ENCODE data around the gene CBLB.

Gene CBLB

DNA sequence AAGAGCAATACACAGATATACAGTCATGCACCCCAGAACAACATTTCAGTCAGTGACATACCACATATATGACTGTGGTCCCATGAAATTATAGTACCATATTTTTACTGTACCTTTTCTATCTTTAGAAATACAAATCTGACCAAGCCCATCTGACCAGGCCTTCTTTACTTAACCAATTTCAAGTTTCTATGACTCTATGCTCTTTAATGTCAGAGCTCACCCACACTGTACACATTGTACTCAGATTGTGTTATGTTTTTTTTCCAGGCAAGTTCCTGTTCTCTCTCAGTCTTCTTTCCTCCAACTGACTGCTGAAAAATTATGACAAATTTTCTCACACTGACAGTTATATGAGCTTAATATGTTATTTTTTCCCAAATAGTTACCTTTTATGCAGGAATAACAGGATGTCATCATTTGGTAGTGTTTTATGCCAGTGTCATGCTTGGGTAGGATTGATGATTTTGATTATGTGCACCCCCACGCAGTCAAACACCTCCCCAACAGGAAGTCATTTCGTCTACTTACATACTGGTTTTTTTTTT is 8.0 kb upstream of the CBLB start:
- DNase-seq (ENCODE audit: extremely low read depth in 1 of 2, low read depth in 1 of 2): no peak

DNA sequence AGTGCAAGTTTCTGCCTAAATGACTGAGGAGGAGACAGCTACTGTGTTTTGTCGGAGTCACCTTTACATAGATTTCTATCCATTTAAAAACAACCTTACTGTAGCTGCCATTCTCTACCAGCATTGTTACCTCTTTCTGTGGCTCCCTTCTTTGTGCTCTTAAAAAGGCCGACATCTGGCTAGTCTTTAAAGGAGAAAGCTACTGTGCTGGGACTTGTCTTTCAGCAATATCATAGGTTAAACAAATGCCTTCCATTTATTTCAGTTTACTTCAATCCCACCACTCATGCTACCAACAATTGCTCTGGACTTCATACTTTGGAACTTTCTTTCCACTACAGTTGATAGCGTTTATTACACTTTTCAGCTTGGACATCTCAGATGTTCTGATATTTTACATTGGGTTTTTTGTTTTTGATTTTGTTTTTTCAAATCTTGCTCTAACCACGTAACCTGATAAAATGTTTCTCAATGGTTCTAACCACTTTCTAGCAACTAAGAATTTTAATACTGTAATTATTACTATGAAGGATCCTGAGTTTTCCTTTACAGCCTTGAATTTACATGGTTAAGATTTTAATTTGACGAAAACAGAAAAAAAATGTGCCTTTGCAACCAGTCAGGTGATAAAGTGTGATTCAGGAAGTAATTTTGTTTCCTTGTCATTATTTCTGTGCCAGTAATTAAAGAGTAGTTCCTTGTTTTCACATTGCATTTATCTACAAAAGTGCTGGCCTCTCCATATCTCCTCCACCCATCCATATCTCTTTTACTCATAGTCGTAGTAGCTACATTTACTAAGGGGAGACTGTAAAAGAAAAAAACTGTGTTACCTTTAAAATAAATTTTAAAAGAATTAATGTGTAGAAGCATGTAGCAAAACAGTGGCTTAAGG is 1.3 kb upstream of the CBLB start:
- no peak for DNase-seq (ENCODE audit: extremely low read depth in 1 of 2, low read depth in 1 of 2)

DNA sequence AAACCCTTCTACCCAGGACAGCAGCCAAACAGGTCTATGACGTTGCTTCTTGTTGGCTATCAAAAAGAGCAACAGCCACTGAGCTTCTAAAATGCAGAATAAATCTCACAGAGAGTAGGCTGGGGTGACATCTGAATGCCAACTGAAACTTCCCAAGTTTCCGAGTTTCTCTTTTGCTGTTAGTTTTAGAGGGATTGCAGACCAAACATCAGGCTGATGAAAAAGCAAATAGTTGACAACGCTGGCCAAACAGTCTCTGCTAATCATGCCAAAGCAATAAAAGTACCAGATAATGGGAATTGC is 670 bp upstream of the CBLB start:
- no peak for DNase-seq (ENCODE audit: extremely low read depth in 1 of 2, low read depth in 1 of 2)

DNA sequence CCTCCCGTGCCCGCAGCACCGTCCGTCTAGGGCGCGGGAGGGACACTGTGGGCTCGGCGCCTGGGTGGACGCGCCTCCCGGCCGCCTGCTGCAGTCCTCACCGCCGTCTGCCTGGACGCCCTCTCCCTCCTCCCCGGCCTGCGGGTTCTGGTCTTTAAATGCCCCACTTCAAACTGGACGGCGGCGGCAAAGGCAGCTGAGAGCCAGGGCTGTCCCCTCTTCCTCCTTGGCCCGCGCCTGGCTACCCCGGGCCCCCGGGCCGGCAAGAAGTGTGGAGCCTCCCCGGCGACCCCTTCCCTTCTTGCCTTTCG is 426 bp downstream of the CBLB start:
- no peak for DNase-seq (ENCODE audit: extremely low read depth in 1 of 2, low read depth in 1 of 2)

DNA sequence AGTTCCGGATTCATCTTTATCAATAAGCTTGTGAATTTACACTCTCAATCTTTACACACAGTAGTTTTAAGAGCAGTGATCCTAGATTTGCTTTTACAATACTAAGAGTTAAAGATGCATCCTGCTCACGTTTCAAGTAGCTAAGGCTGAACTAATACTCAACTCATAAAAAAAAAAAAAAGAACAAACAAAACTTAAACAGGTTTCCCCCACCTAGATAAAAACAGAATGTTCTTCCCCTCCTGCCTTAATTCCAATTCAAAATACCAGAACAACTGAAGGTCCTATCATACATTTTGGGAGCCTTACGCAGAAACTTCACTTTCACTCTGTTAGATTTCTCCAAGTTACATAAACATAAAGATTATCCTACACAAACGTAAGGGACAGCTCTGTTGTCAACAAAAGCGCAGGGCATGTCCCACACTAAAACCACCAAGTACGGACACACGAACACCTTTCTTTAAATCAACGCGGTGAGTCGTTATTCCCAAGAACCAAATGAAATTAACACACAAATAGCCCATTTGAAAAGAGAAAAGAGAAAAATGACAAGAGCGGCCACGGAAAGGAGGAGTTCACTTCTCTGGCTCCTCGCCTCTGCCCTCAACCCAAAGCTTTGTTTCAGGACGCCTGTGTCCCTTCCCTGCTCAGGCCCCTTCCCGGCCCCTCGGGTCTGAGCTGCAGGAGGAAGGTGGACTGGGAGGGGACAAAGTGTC is 941 bp downstream of the CBLB start:
- DNase-seq (ENCODE audit: extremely low read depth in 1 of 2, low read depth in 1 of 2): no peak

DNA sequence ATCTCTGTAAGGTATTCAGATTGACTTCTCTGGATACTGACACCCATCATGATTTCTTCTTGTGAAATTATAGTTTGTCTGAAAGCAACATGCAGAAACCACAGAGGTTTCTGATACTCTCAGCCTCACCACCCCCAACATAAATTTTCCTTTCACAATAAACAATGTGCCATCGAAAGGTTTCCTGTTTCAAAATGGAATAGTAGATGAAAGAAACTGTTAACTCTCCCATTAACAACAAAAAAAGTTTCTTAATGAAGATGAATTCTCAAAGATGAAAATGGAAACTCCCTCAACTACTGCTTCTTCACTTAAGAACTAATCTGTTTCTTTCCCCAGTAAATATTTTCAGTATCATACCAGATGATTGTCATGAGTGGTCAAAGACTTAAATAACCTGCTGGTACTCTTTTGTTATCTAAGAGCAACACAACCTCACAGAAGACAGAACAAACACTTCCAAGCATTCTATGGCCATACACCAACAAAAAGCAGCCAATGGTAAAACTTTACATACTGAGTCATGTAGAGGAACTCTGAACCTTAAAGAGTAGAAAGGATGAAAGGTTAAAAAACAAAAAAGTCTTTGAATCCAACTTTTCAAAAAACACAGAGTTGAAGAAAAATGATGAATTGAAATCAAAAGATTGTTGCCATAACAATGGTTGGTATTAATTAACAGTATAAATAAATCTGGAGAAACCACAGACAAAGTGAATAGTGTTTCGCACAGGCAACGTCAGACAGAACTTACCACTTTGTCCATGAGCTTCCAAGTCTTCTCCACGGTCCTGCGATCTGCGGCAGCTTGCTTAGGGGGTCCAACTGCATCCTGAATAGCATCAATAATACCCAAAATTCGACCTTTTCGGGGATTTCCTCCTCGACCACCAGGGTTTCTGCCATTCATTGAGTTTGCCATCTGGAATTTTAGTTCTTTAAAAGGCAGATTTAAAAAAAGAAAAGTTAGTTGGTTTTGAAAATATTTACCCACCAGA is 1.9 kb downstream of the CBLB start:
- no peak for DNase-seq (ENCODE audit: extremely low read depth in 1 of 2, low read depth in 1 of 2)

DNA sequence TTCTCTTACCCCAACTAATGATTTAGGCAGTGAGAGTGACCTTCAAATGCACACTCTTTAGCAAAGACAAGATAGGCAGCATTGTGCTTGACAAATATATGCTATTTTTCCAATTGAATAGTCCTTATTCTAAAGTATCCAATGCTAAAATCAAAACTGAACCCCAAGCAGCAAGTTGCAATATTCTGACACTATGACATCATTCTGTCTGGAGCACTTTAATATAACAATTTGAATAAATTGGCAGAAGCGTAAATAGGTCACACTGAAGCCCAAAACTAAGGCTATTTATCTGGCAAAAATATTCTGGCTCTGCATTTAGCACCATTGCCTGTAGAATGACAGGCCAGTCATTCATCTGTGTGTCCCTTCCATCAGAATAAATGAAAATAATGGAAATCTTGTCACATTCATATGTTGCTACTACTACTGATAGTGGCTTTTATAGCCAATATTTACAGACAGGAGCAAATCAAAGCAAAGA is 2.9 kb downstream of the CBLB start:
- no peak for DNase-seq (ENCODE audit: extremely low read depth in 1 of 2, low read depth in 1 of 2)

DNA sequence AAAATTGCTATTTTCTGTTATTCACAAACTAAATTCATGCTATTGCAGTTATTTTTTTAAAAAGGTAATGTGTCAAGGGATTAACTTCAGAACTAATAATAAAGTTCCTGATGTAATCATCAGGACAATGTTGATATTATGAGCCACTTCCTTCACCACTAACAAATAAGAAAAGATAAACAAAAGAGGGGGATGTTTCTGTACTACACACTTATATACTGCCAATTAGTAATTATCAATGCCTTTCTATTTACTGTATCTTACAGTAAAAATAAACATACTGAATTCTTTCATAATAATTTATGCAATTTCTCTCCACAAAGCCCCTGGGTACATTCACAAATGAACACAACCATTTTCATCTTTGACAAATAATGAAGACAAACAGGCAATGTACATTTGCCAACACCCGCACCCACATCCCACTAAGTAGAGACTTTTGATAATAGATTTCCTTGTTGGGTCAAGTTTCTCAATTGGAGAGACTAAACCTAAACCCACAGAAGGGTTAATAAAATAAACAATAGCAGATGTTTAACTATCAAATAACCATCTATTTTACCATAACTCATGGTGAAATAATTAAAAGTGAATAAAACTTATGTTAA is 3.7 kb downstream of the CBLB start:
- DNase-seq (ENCODE audit: extremely low read depth in 1 of 2, low read depth in 1 of 2): no peak

DNA sequence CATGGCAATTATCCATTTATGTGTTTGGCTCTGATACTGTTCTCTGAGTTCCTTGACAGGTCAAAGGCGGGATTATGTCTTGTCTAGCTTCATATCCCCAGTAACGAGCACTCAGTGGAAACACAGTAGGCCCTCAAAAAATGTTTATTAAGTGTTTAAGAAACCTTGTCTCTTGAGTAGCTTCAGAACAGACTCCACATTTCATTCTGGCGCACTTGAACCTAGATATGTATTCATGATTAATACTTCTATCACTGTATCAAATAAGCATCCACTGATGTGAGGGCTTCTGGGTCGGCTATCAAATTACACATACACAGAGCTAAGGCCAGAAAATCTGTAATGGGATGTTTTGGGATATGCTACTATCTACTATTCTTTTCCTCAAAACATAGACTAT is 4.6 kb downstream of the CBLB start:
- DNase-seq (ENCODE audit: extremely low read depth in 1 of 2, low read depth in 1 of 2): no peak

DNA sequence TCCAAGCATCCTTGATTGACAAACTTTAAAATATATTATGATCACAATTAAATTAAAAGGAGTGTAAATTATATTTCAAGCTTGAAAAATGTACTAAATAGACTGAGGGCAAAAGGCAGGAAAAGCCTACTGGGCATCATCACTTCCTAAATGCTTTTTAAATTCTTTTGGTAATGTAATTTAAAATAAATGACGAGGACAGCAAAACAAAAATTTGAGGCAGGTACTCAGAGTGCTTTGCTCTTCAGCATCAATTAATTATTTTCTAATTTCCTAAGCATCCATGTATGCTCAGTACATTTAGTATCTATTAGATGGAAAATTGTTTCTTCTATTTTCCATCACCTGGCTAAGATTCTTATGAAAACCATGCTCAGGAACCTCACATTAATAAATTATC is 5.2 kb downstream of the CBLB start:
- no peak for DNase-seq (ENCODE audit: extremely low read depth in 1 of 2, low read depth in 1 of 2)

DNA sequence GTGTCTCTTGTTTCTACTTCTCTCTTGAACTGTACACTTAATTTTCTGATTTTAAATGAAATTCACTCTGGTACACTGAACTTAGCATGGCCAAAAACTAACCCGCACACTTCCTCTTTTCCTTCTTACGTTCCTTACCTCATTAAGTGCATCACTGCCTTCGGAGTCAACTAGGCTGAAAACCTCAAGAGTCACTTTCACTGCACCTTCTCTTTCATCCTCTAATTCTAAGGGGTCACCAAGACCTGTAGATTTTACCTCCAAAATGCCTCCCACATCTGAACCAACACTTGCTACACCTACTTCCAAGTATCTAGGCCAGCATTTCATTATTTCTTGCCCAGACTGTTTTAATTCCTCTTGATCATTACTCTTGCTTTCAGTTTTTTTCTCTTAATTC is 6.6 kb downstream of the CBLB start:
- DNase-seq (ENCODE audit: extremely low read depth in 1 of 2, low read depth in 1 of 2): no peak

DNA sequence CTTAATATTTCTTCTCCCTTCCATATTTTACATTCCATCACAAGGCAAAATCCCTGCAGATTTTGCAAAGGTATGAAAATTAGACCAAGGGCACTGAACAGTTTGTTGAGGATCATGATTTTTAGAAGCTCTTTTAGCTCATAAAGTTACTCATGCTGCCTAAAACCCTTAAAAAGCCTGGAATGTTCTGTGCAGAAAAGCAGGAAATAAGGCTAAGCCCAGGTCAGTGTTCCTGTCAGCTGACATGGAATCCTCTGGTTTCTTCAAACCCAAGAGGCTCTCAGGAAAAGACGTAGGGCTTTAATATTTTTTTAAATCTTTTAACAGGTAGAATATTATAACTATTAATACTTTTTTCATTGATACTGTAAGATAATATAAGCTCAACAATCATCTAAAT is 8.2 kb downstream of the CBLB start:
- DNase-seq (ENCODE audit: extremely low read depth in 1 of 2, low read depth in 1 of 2): no peak

DNA sequence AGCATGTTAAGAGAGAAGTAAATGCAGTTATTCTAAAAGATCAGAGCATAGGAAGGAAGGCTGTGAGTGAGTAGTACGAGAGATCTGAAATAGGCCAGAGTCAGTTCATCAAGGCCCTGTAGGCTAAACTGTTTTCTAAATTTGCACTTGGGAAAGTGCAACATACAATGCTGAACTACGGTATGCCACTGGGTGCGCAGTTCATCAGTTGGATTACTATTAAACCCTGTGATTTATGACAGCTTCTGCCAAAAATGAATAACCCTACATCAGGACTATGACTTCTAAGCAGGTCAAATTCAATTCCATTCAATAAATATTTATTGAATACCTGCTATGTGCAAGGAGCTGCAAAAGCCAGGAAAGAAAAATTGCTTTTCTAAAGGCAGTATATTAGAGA is 10.8 kb downstream of the CBLB start:
- no peak for DNase-seq (ENCODE audit: extremely low read depth in 1 of 2, low read depth in 1 of 2)

DNA sequence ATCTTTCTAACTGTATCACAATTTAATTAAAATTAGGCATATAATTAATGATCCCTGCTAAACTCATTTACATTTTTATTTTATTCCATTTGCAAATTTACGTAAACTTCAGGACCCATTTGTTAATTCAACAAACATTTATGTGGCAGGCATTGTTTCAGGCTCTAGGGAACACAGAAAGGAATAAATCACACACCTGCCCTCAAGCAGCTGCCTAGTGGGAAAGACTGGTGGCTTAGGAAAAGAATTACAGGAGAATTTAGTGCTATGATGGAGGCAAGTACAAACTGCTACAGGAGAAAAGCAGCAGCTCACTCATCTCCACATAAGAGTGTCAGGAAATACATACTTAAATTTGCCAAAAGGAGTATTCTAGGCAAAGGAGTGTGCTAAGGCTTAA is 11.2 kb downstream of the CBLB start:
- no peak for DNase-seq (ENCODE audit: extremely low read depth in 1 of 2, low read depth in 1 of 2)

DNA sequence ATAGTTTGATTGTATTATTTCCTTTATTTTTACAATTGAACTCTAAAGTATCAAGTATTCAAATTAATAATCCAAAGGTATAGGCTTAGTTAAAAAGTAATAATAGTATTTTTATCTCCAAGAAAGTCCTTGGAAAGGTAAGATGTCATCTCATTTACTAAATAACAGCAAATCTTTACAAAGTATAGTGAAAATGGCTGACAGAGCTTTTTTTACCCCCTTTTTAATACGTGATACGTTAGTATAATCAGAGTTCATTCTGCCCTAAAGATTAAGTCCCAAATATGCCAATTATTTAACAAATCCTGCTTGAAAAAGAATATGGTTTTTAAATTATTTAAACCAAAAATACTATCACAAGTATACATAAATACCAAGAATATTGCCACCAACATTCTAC is 12.2 kb downstream of the CBLB start:
- DNase-seq (ENCODE audit: extremely low read depth in 1 of 2, low read depth in 1 of 2): no peak

DNA sequence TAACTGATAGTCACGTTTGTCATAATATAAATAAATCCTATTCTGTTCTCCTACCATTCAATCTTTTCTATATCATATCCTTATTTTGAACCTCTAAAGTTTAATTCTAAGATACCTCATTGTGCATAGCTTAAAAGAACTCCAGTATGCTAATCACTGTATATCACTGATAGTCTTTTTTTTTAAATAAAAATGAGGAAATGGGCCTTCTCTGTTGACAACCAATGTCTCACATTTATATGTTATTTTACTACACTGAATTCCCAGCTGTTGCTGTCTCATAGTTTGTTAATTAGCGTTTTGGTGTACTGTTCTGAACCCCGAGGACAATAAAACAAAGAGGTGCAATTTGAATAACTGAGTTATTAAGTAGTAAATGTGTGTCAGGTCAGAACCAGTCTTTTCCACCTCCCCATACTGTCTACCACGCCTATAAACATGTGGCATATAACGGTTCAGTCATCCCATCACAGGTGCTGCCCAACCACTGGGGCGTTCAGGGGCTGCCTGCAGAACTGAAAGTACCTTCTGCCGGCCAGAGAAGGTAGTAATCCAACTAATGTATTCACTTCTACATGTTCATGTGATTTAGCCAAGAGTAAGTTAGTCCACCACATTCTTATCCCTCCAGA is 14.9 kb downstream of the CBLB start:
- no peak for DNase-seq (ENCODE audit: extremely low read depth in 1 of 2, low read depth in 1 of 2)

DNA sequence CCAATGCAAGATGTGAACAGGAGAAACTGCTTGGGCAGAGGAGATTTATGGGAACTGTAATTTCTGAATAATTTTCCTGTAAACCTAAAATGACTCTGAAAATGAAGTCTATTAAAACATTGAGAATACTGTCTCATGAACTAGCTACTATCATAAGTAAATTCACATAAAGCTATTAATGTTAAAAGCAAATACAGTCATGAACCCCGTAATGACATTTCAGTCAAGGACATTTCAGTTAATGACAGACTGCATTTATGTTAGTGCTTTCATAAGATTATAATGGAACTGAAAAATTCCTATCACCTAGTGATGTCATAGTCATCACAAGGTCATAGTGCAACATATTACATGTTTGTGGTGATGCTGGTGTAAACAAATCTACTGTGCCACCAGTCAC is 17.2 kb downstream of the CBLB start:
- DNase-seq (ENCODE audit: extremely low read depth in 1 of 2, low read depth in 1 of 2): no peak

DNA sequence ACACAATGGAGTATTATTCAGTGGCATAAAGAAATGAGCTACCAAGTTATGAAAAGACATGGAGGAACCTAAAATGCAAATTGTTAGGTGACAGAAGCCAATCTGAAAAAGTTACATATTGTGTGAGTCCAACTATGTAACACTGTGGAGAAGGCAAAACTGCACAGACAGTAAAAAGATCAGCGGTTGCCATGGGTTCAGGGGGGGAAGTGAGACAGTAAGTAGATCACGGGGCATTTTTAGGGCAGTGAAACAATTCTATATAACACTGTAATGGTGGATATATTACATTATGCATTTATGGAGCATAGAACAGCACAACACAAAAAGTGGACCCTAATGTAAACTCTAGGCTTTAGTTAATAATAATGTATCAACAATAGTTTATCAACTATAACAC is 17.6 kb downstream of the CBLB start:
- no peak for DNase-seq (ENCODE audit: extremely low read depth in 1 of 2, low read depth in 1 of 2)

DNA sequence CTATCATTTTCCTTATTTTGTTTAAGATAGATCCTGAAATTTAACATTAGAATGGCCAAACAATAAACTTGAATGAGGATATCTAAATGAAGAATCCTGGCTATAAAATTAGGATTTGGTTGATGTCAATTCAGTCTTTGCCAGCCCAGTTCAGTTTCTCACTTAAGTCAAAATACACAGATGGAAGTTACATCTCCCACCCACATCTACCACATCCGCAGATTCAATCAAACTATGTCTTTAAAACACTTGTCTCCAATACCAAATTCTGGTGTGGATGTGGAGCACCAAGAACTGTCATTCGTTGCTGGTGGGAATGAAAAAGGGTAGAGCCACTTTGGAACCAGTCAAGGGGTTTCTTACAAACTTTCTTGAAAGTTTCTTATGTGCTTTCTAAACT is 18.2 kb downstream of the CBLB start:
- no peak for DNase-seq (ENCODE audit: extremely low read depth in 1 of 2, low read depth in 1 of 2)

DNA sequence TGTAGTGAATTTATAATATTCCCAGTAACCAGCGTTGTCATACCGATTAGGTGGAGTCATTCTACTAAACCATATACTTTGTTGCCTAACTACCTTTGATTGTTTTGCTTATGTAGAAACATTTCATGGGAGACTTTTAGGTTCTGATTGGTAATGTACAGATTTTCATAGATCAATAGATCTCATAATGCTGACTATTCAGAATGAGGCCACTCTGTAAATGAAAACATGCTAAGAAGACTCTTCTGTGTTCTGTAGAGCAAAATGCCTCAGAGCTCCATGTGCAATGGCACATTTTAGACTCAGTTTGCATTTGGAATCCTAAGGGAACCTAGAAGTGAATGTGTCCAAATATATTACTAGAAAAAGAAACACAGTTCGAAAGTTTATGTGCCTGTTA is 20.0 kb downstream of the CBLB start:
- no peak for DNase-seq (ENCODE audit: extremely low read depth in 1 of 2, low read depth in 1 of 2)

All from activated CD8-positive, alpha-beta memory T cell treated with anti-CD3 and anti-CD28 coated beads for 1 hour (primary cell).